ENCODE results near the gene TOMM22. TPM values are rescaled to one million over a fixed set of nuclear protein-coding genes. Genes with fewer than 3 reads are reported as not detected.

The TOMM22 gene
- total RNA-seq, 1 donor from 2014 or later = 63.7 TPM

- no peak overlapping the region for H3K4me3 ChIP-seq (ENCODE audit: low read length in 3 of 3)
- peaks cover 21 to 35% (median 32%) of the 10 kb centered on the region in 3 donors for H3K4me1 ChIP-seq (ENCODE audit: control insufficient read depth in 3 of 3, insufficient read depth in 3 of 3, low read length in 3 of 3)
- H3K27ac ChIP-seq (ENCODE audit: low read depth, low read length) = no peak overlapping the region
- H3K27me3 ChIP-seq (ENCODE audit: control insufficient read depth in 3 of 3, insufficient read depth in 3 of 3, low read length in 3 of 3) = no peaks in the 10 kb centered on the region
- H3K9ac ChIP-seq (ENCODE audit: low read depth in 1 of 3, low read length in 3 of 3) = no peak overlapping the region
- no peaks in the 10 kb centered on the region for H3K9me3 ChIP-seq (ENCODE audit: control insufficient read depth in 3 of 3, low read length in 3 of 3)
- H3K36me3 ChIP-seq (ENCODE audit: control insufficient read depth in 3 of 3, insufficient read depth in 3 of 3, low read length in 3 of 3) = peaks cover 4 to 21% (median 17%) of the 10 kb centered on the region in 3 donors
These were observed 13.2 kb downstream of the TOMM22 start for GRCh38 chr22:38694940-38695339.

GRCh38 chr22:38696606-38697424 lies 15.1 kb downstream of the TOMM22 start:
- H3K4me3 ChIP-seq (ENCODE audit: low read length in 3 of 3) = no peak overlapping the region
- no peaks in the 10 kb centered on the region for H3K27me3 ChIP-seq (ENCODE audit: control insufficient read depth in 3 of 3, insufficient read depth in 3 of 3, low read length in 3 of 3)
- no peak overlapping the region for H3K9ac ChIP-seq (ENCODE audit: low read depth in 1 of 3, low read length in 3 of 3)
- no peaks in the 10 kb centered on the region for H3K9me3 ChIP-seq (ENCODE audit: control insufficient read depth in 3 of 3, low read length in 3 of 3)
- H3K4me1 ChIP-seq (ENCODE audit: control insufficient read depth in 3 of 3, insufficient read depth in 3 of 3, low read length in 3 of 3) = peaks cover 26 to 41% (median 41%) of the 10 kb centered on the region in 3 donors
- peaks cover 2 to 20% (median 11%) of the 10 kb centered on the region in 3 donors for H3K36me3 ChIP-seq (ENCODE audit: control insufficient read depth in 3 of 3, insufficient read depth in 3 of 3, low read length in 3 of 3)
- H3K27ac ChIP-seq (ENCODE audit: low read depth, low read length) = no peak overlapping the region

GRCh38 chr22:38697425-38698089 lies 15.8 kb downstream of the TOMM22 start:
- H3K9ac ChIP-seq (ENCODE audit: low read depth in 1 of 3, low read length in 3 of 3) = peak overlapping the region in 1 of 3 donors; percentile 33
- H3K36me3 ChIP-seq (ENCODE audit: control insufficient read depth in 3 of 3, insufficient read depth in 3 of 3, low read length in 3 of 3) = peaks cover 2 to 17% (median 7%) of the 10 kb centered on the region in 3 donors
- H3K27ac ChIP-seq (ENCODE audit: low read depth, low read length) = peak overlapping the region; percentile 19
- no peaks in the 10 kb centered on the region for H3K9me3 ChIP-seq (ENCODE audit: control insufficient read depth in 3 of 3, low read length in 3 of 3)
- H3K27me3 ChIP-seq (ENCODE audit: control insufficient read depth in 3 of 3, insufficient read depth in 3 of 3, low read length in 3 of 3) = no peaks in the 10 kb centered on the region
- peaks cover 26 to 41% (median 41%) of the 10 kb centered on the region in 3 donors for H3K4me1 ChIP-seq (ENCODE audit: control insufficient read depth in 3 of 3, insufficient read depth in 3 of 3, low read length in 3 of 3)
- H3K4me3 ChIP-seq (ENCODE audit: low read length in 3 of 3) = no peak overlapping the region

- peaks cover 2 to 17% (median 7%) of the 10 kb centered on the region in 3 donors for H3K36me3 ChIP-seq (ENCODE audit: control insufficient read depth in 3 of 3, insufficient read depth in 3 of 3, low read length in 3 of 3)
- no peak overlapping the region for H3K27ac ChIP-seq (ENCODE audit: low read depth, low read length)
- peak overlapping the region in 1 of 3 donors; percentile 17 for H3K9ac ChIP-seq (ENCODE audit: low read depth in 1 of 3, low read length in 3 of 3)
- no peaks in the 10 kb centered on the region for H3K9me3 ChIP-seq (ENCODE audit: control insufficient read depth in 3 of 3, low read length in 3 of 3)
- no peaks in the 10 kb centered on the region for H3K27me3 ChIP-seq (ENCODE audit: control insufficient read depth in 3 of 3, insufficient read depth in 3 of 3, low read length in 3 of 3)
- H3K4me3 ChIP-seq (ENCODE audit: low read length in 3 of 3) = peak overlapping the region; percentile 82 to 92 (median 88)
- H3K4me1 ChIP-seq (ENCODE audit: control insufficient read depth in 3 of 3, insufficient read depth in 3 of 3, low read length in 3 of 3) = peaks cover 26 to 41% (median 41%) of the 10 kb centered on the region in 3 donors
These were observed 16.8 kb downstream of the TOMM22 start for GRCh38 chr22:38698407-38699094.

DNA sequence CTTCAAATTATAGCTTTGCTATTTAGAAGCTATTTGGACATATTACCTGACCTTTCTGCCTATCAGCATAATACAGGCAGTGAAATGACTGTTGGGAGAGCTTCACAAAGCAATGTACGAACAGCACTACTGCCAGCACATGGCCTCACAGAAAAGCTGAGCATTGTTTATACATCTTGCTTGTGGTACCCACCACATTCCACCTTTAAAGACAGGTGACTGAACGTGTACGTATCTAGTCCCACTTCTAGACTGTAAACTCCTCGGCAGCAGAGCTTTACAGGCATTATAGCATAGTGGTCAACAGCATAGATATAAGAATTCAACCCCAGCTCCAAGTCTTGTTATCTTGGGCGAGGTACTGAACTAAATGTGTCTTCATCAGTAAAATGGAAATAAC lies 17.4 kb downstream of the TOMM22 start:
- Histone ChIP-seq H3K27ac (ENCODE audit: low read depth, low read length) (peak overlapping the region; percentile 97), H3K9ac (ENCODE audit: low read depth in 1 of 3, low read length in 3 of 3) (peak overlapping the region; percentile 89 to 97 (median 96)), H3K27me3 (ENCODE audit: control insufficient read depth in 3 of 3, insufficient read depth in 3 of 3, low read length in 3 of 3) (no peaks in the 10 kb centered on the region), H3K9me3 (ENCODE audit: control insufficient read depth in 3 of 3, low read length in 3 of 3) (no peaks in the 10 kb centered on the region), H3K36me3 (ENCODE audit: control insufficient read depth in 3 of 3, insufficient read depth in 3 of 3, low read length in 3 of 3) (peaks cover 2 to 14% (median 7%) of the 10 kb centered on the region in 3 donors), H3K4me3 (ENCODE audit: low read length in 3 of 3) (peak overlapping the region; percentile 82 to 92 (median 88)), H3K4me1 (ENCODE audit: control insufficient read depth in 3 of 3, insufficient read depth in 3 of 3, low read length in 3 of 3) (peaks cover 26 to 41% (median 41%) of the 10 kb centered on the region in 3 donors)

GRCh38 chr22:38699784-38700183 lies 18.0 kb downstream of the TOMM22 start:
- peak overlapping the region; percentile 82 to 92 (median 88) for H3K4me3 ChIP-seq (ENCODE audit: low read length in 3 of 3)
- H3K27me3 ChIP-seq (ENCODE audit: control insufficient read depth in 3 of 3, insufficient read depth in 3 of 3, low read length in 3 of 3) = no peaks in the 10 kb centered on the region
- H3K9me3 ChIP-seq (ENCODE audit: control insufficient read depth in 3 of 3, low read length in 3 of 3) = no peaks in the 10 kb centered on the region
- H3K9ac ChIP-seq (ENCODE audit: low read depth in 1 of 3, low read length in 3 of 3) = peak overlapping the region; percentile 89 to 97 (median 96)
- H3K27ac ChIP-seq (ENCODE audit: low read depth, low read length) = peak overlapping the region; percentile 97
- H3K4me1 ChIP-seq (ENCODE audit: control insufficient read depth in 3 of 3, insufficient read depth in 3 of 3, low read length in 3 of 3) = peaks cover 30 to 46% (median 44%) of the 10 kb centered on the region in 3 donors
- H3K36me3 ChIP-seq (ENCODE audit: control insufficient read depth in 3 of 3, insufficient read depth in 3 of 3, low read length in 3 of 3) = peaks cover 2 to 11% (median 7%) of the 10 kb centered on the region in 3 donors

GRCh38 chr22:38700270-38700788 lies 18.6 kb downstream of the TOMM22 start:
- H3K9me3 ChIP-seq (ENCODE audit: control insufficient read depth in 3 of 3, low read length in 3 of 3) = no peaks in the 10 kb centered on the region
- H3K4me1 ChIP-seq (ENCODE audit: control insufficient read depth in 3 of 3, insufficient read depth in 3 of 3, low read length in 3 of 3) = peaks cover 32 to 50% (median 49%) of the 10 kb centered on the region in 3 donors
- H3K27me3 ChIP-seq (ENCODE audit: control insufficient read depth in 3 of 3, insufficient read depth in 3 of 3, low read length in 3 of 3) = no peaks in the 10 kb centered on the region
- peaks cover 2 to 11% (median 7%) of the 10 kb centered on the region in 3 donors for H3K36me3 ChIP-seq (ENCODE audit: control insufficient read depth in 3 of 3, insufficient read depth in 3 of 3, low read length in 3 of 3)
- H3K27ac ChIP-seq (ENCODE audit: low read depth, low read length) = peak overlapping the region; percentile 97
- H3K9ac ChIP-seq (ENCODE audit: low read depth in 1 of 3, low read length in 3 of 3) = peak overlapping the region; percentile 89 to 97 (median 96)
- H3K4me3 ChIP-seq (ENCODE audit: low read length in 3 of 3) = peak overlapping the region; percentile 82 to 92 (median 88)

- Histone ChIP-seq H3K27ac (ENCODE audit: low read depth, low read length) (peak within 1 kb of the TSS; percentile 97), H3K4me1 (ENCODE audit: control insufficient read depth in 3 of 3, insufficient read depth in 3 of 3, low read length in 3 of 3) (peaks cover 32 to 50% (median 49%) of the 10 kb centered on the region in 3 donors), H3K9ac (ENCODE audit: low read depth in 1 of 3, low read length in 3 of 3) (peak within 1 kb of the TSS; percentile 89 to 97 (median 96)), H3K27me3 (ENCODE audit: control insufficient read depth in 3 of 3, insufficient read depth in 3 of 3, low read length in 3 of 3) (no peaks in the 10 kb centered on the region), H3K4me3 (ENCODE audit: low read length in 3 of 3) (peak within 1 kb of the TSS; percentile 82 to 92 (median 88)), H3K36me3 (ENCODE audit: control insufficient read depth in 3 of 3, insufficient read depth in 3 of 3, low read length in 3 of 3) (peaks cover 2 to 11% (median 7%) of the 10 kb centered on the region in 3 donors), H3K9me3 (ENCODE audit: control insufficient read depth in 3 of 3, low read length in 3 of 3) (no peaks in the 10 kb centered on the region)
These were observed 19.3 kb downstream of the TOMM22 start, which contains the start of gene JOSD1 for GRCh38 chr22:38700789-38701628. Gene JOSD1, minus strand, starts transcription at chr22:38700943. Its CDS starts 956 bp downstream, at chr22:38699987.
